H9 (cell line): ENCODE data around the gene ARHGEF17. TPM values are rescaled to one million over a fixed set of nuclear protein-coding genes. Genes with fewer than 3 reads are reported as not detected.

Experiments used
- DNase-seq: peaks from one replicate; pipeline ENCODE4 v3.0.0-alpha.2; 2017
- H2AFZ ChIP-seq: one replicate; pipeline ENCODE4 v1.6.1; 2013; ENCODE audit warnings: mild to moderate bottlenecking, low read length, control low read depth, moderate library complexity
- H2AK5ac ChIP-seq: 2 replicates; pipeline ENCODE4 v1.6.1; 2013; ENCODE audit warnings: low read length, control low read depth, mixed read lengths; ENCODE audit not compliant: insufficient read length
- H2BK120ac ChIP-seq: one replicate; pipeline ENCODE4 v1.6.1; 2013; ENCODE audit warnings: low read depth, mild to moderate bottlenecking, low read length, control low read depth, inconsistent platforms; ENCODE audit not compliant: poor library complexity, severe bottlenecking
- H2BK12ac ChIP-seq: 2 replicates; pipeline ENCODE4 v1.6.1; 2013; ENCODE audit warnings: low read length, control low read depth, mixed read lengths, low read depth; ENCODE audit not compliant: insufficient read length
- H2BK15ac ChIP-seq: 2 replicates; pipeline ENCODE4 v1.6.1; 2013; ENCODE audit warnings: low read depth, low read length, control low read depth
- H2BK20ac ChIP-seq: one replicate; pipeline ENCODE4 v1.6.1; 2013; ENCODE audit warnings: low read depth, mild to moderate bottlenecking, low read length, control low read depth, inconsistent platforms; ENCODE audit not compliant: poor library complexity, severe bottlenecking
- H2BK5ac ChIP-seq: 2 replicates; pipeline ENCODE4 v1.6.1; 2013; ENCODE audit warnings: low read length, control low read depth, mixed read lengths; ENCODE audit not compliant: insufficient read length
- H3K14ac ChIP-seq: 2 replicates; pipeline ENCODE4 v1.6.1; 2013; ENCODE audit warnings: low read length, control low read depth; ENCODE audit not compliant: insufficient read depth
- H3K18ac ChIP-seq: 2 replicates; pipeline ENCODE4 v1.6.1; 2013; ENCODE audit warnings: low read depth, mild to moderate bottlenecking, mixed read lengths, low read length, control low read depth; ENCODE audit not compliant: insufficient read length
- H3K23ac ChIP-seq: 2 replicates; pipeline ENCODE4 v1.6.1; 2013; ENCODE audit warnings: low read length, control low read depth, mixed read lengths, low read depth; ENCODE audit not compliant: insufficient read length
- H3K23me2 ChIP-seq: 2 replicates; pipeline ENCODE4 v1.6.1; 2013; ENCODE audit warnings: low read depth, mild to moderate bottlenecking, mixed read lengths, low read length, control low read depth; ENCODE audit not compliant: insufficient read length, poor library complexity, severe bottlenecking
- H3K27ac ChIP-seq: 2 replicates; pipeline ENCODE4 v1.5.1; 2013; ENCODE audit warnings: low read length, control low read depth, mixed read lengths, low read depth; ENCODE audit not compliant: insufficient read length
- H3K27me3 ChIP-seq: 2 replicates; pipeline ENCODE4 v1.6.1; 2013; ENCODE audit warnings: low read length, control low read depth, inconsistent platforms; ENCODE audit not compliant: insufficient read depth
- H3K4ac ChIP-seq: 2 replicates; pipeline ENCODE4 v1.6.1; 2013; ENCODE audit warnings: low read depth, mild to moderate bottlenecking, control low read depth, inconsistent platforms, low read length, moderate library complexity
- H3K4me1 ChIP-seq: 2 replicates; pipeline ENCODE4 v1.6.1; 2013; ENCODE audit warnings: low read length, control low read depth, inconsistent platforms; ENCODE audit not compliant: insufficient read depth
- H3K4me2 ChIP-seq: 2 replicates; pipeline ENCODE4 v1.6.1; 2013; ENCODE audit warnings: low read length, control low read depth, mixed read lengths; ENCODE audit not compliant: insufficient read length, insufficient read depth
- H3K56ac ChIP-seq: 2 replicates; pipeline ENCODE4 v1.6.1; 2013; ENCODE audit warnings: low read depth, mild to moderate bottlenecking, mixed read lengths, low read length, control low read depth; ENCODE audit not compliant: insufficient read length
- H3K79me1 ChIP-seq: 2 replicates; pipeline ENCODE4 v1.6.1; 2013; ENCODE audit warnings: low read depth, mild to moderate bottlenecking, moderate library complexity, low read length, control low read depth, inconsistent platforms; ENCODE audit not compliant: insufficient read depth, poor library complexity, severe bottlenecking
- H3K79me2 ChIP-seq: 2 replicates; pipeline ENCODE4 v1.6.1; 2013; ENCODE audit warnings: low read length, control low read depth, inconsistent platforms; ENCODE audit not compliant: insufficient read depth
- H3K9ac ChIP-seq: 2 replicates; pipeline ENCODE4 v1.6.1; 2013; ENCODE audit warnings: low read length, control low read depth, mixed read lengths; ENCODE audit not compliant: insufficient read length; ENCODE audit errors: extremely low read depth
- H3K9me3 ChIP-seq: one replicate; pipeline ENCODE4 v1.6.1; 2013; ENCODE audit warnings: low read depth, low read length, inconsistent platforms; ENCODE audit not compliant: control insufficient read depth
- H3T11ph ChIP-seq: one replicate; pipeline ENCODE4 v1.6.1; 2013; ENCODE audit warnings: mild to moderate bottlenecking, low read length, control low read depth, inconsistent platforms
- H4K20me1 ChIP-seq: one replicate; pipeline ENCODE4 v1.6.1; 2013; ENCODE audit not compliant: control insufficient read depth, insufficient read length, insufficient read depth
- H4K5ac ChIP-seq: 2 replicates; pipeline ENCODE4 v1.6.1; 2013; ENCODE audit warnings: low read depth, mild to moderate bottlenecking, mixed read lengths, low read length, control low read depth; ENCODE audit not compliant: insufficient read length
- H4K8ac ChIP-seq: replicated peaks from 2 replicates; pipeline ENCODE4 v1.6.1; 2013; ENCODE audit warnings: low read length, control low read depth, mixed read lengths, low read depth; ENCODE audit not compliant: insufficient read length
- H4K91ac ChIP-seq: 2 replicates; pipeline ENCODE4 v1.6.1; 2013; ENCODE audit warnings: low read depth, mild to moderate bottlenecking, moderate library complexity, mixed read lengths, low read length, control low read depth; ENCODE audit not compliant: insufficient read length
- H3K27ac Mint-ChIP-seq, 3 experiments: 2 replicates in 2 of 3; 3 replicates in 1 of 3; pipeline ENCODE4 v1.8.0; 2020 to 2021; ENCODE audit warnings: mixed read lengths in 3 of 3, mild to moderate bottlenecking in 1 of 3, moderate library complexity in 1 of 3
- H3K27me3 Mint-ChIP-seq: 2 replicates; pipeline ENCODE4 v1.8.0; 2021; ENCODE audit warnings: low read depth, mild to moderate bottlenecking, moderate library complexity, mixed read lengths
- H3K36me3 Mint-ChIP-seq, 3 experiments: 2 replicates in 2 of 3; 3 replicates in 1 of 3; pipeline ENCODE4 v1.8.0; 2020 to 2021; ENCODE audit warnings: low read depth in 3 of 3, mixed read lengths in 3 of 3; ENCODE audit not compliant: insufficient read depth in 1 of 3
- H3K4me1 Mint-ChIP-seq, 2 experiments: 2 replicates each; pipeline ENCODE4 v1.8.0; 2020; ENCODE audit warnings: mixed read lengths in 2 of 2
- H3K4me3 Mint-ChIP-seq, 2 experiments: 2 replicates in 1 of 2; 3 replicates in 1 of 2; pipeline ENCODE4 v1.8.0; 2020 to 2021; ENCODE audit warnings: mild to moderate bottlenecking in 2 of 2, mixed read lengths in 2 of 2, moderate library complexity in 1 of 2
- H3K9me3 Mint-ChIP-seq, 2 experiments: 2 replicates in 1 of 2; 3 replicates in 1 of 2; pipeline ENCODE4 v1.8.0; 2020; ENCODE audit warnings: mild to moderate bottlenecking in 2 of 2, mixed read lengths in 2 of 2, moderate library complexity in 1 of 2
- CTCF ChIP-seq: fragments of 200-600 bp; sonication (generic); conservative IDR thresholded peaks from 3 replicates; pipeline ENCODE4 v1.8.0; 2021; ENCODE audit warnings: antibody characterized with exemption, mild to moderate bottlenecking
- WGBS: extraction: QIAGEN DNeasy Blood & Tissue Kit; methylation state at CpG from one replicate; pipeline ENCODE4 v1.1.7; 2013; ENCODE audit warnings: missing lambda C conversion rate, low lambda C conversion rate, mixed read lengths; ENCODE audit not compliant: insufficient read length; ENCODE audit errors: extremely low coverage; 5-methylcytosine and 5-hydroxymethylcytosine counted together
- total RNA-seq: library from RNA; stranded (reverse); gene quantifications from 2 replicates; pipeline ENCODE4 v1.2.1, GENCODE V29; 2021

Gene ARHGEF17
- total RNA-seq, 1 experiment from 2014 or later: 7.4 TPM

- Histone ChIP-seq H2BK5ac (no peak overlapping the region), H3K9me3 (no peaks in the 10 kb centered on the region), H3K4ac (no peak overlapping the region), H2AK5ac (no peak overlapping the region), H3K27me3 (no peaks in the 10 kb centered on the region), H3K27ac (no peak overlapping the region), H3K79me2 (no peaks in the 10 kb centered on the region), H4K91ac (no peak overlapping the region), H3K4me2 (no peak overlapping the region), H3K14ac (no peak overlapping the region), H3K23me2 (no peaks in the 10 kb centered on the region), H3K9ac (no peak overlapping the region), H3K56ac (no peak overlapping the region), H3K23ac (no peak overlapping the region), H2BK12ac (no peak overlapping the region), H3K4me1 (no peaks in the 10 kb centered on the region), H4K20me1 (no peaks in the 10 kb centered on the region), H3T11ph (no peak overlapping the region), H2AFZ (no peak overlapping the region), H3K18ac (no peak overlapping the region), H2BK120ac (no peak overlapping the region), H4K5ac (no peak overlapping the region), H2BK20ac (no peak overlapping the region), H4K8ac (no peak overlapping the region), H3K79me1 (no peaks in the 10 kb centered on the region), H2BK15ac (no peak overlapping the region)
- no peak for TF ChIP-seq CTCF
- no peak for DNase-seq
- Mint-ChIP-seq H3K9me3 (no peaks in the 10 kb centered on the region), H3K36me3 (peaks cover 18 to 38% (median 33%) of the 10 kb centered on the region in 3 experiments; a peak in 6 of 7 replicates), H3K4me3 (no peak overlapping the region), H3K4me1 (peaks cover 11 to 21% of the 10 kb centered on the region in 2 experiments), H3K27ac (no peak overlapping the region), H3K27me3 (no peaks in the 10 kb centered on the region)
- WGBS: no CpG with 5 or more reads among the region's 8 CpGs
Observed at GRCh38 chr11:73409431-73409830, 101.4 kb downstream of the ARHGEF17 start.
